Neutrophil (primary cell): ENCODE data around the gene GTF3C1.

Experiments
- H3K27ac ChIP-seq: fragments of 200-600 bp; sonication (generic); 2 replicates; pipeline ENCODE4 v1.5.1; 2016; ENCODE audit warnings: mild to moderate bottlenecking, moderate library complexity
- H3K27me3 ChIP-seq: fragments of 200-600 bp; sonication (generic); 2 replicates; pipeline ENCODE4 v1.6.0; 2016; ENCODE audit warnings: mild to moderate bottlenecking
- H3K36me3 ChIP-seq: fragments of 200-600 bp; sonication (generic); 2 replicates; pipeline ENCODE4 v1.5.1; 2017
- H3K4me1 ChIP-seq, 2 experiments: fragments of 200-600 bp in 1 of 2; sonication (generic) in 1 of 2; 1 replicate in 1 of 2; 2 replicates in 1 of 2; pipeline versions ENCODE4 v1.5.1 to v1.6.1; 2013 to 2016; ENCODE audit warnings: low read depth in 1 of 2, low read length in 1 of 2, mild to moderate bottlenecking in 1 of 2, moderate library complexity in 1 of 2; ENCODE audit not compliant: control insufficient read depth in 1 of 2, insufficient read depth in 1 of 2
- H3K4me3 ChIP-seq, 2 experiments: fragments of 200-600 bp in 1 of 2; sonication (generic) in 1 of 2; 1 replicate in 1 of 2; 2 replicates in 1 of 2; pipeline ENCODE4 v1.5.1; 2013 to 2016; ENCODE audit warnings: low read depth in 1 of 2, low read length in 1 of 2, mild to moderate bottlenecking in 1 of 2, moderate library complexity in 1 of 2
- H3K9me3 ChIP-seq: fragments of 200-600 bp; sonication (generic); 2 replicates; pipeline ENCODE4 v1.5.1; 2016
- CTCF ChIP-seq: fragments of 200-600 bp; sonication (generic); IDR thresholded peaks from 2 replicates; pipeline ENCODE4 v1.5.1; 2016; ENCODE audit warnings: antibody characterized with exemption

Gene GTF3C1

GRCh38 chr16:27547851-27548250 is 1.9 kb downstream of the GTF3C1 start:
- TF ChIP-seq CTCF = no peak
- peaks cover 30% of the 10 kb centered on the region for H3K36me3 ChIP-seq
- peaks cover 20 to 21% of the 10 kb centered on the region in 2 experiments for H3K4me1 ChIP-seq
- no peaks in the 10 kb centered on the region for H3K27me3 ChIP-seq
- no peak overlapping the region for H3K4me3 ChIP-seq
- no peak overlapping the region for H3K27ac ChIP-seq
- H3K9me3 ChIP-seq = no peaks in the 10 kb centered on the region

- peaks cover 37% of the 10 kb centered on the region for H3K36me3 ChIP-seq
- H3K4me1 ChIP-seq = peaks cover 20 to 21% of the 10 kb centered on the region in 2 experiments
- no peak overlapping the region for H3K4me3 ChIP-seq
- H3K27me3 ChIP-seq = no peaks in the 10 kb centered on the region
- no peak for TF ChIP-seq CTCF
- H3K9me3 ChIP-seq = no peaks in the 10 kb centered on the region
- H3K27ac ChIP-seq = no peak overlapping the region
Observed at GRCh38 chr16:27547134-27547533, 2.6 kb downstream of the GTF3C1 start.

GRCh38 chr16:27544671-27545070 is 5.0 kb downstream of the GTF3C1 start:
- peaks cover 11% of the 10 kb centered on the region in 2 experiments for H3K4me1 ChIP-seq
- no peak overlapping the region for H3K4me3 ChIP-seq
- peaks cover 62% of the 10 kb centered on the region for H3K36me3 ChIP-seq

GRCh38 chr16:27543801-27544200 is 5.9 kb downstream of the GTF3C1 start:
- Histone ChIP-seq H3K27ac (no peak overlapping the region), H3K36me3 (peaks cover 70% of the 10 kb centered on the region), H3K27me3 (no peaks in the 10 kb centered on the region), H3K9me3 (no peaks in the 10 kb centered on the region), H3K4me1 (peaks cover 4 to 5% of the 10 kb centered on the region in 2 experiments), H3K4me3 (no peak overlapping the region)
- no peak for TF ChIP-seq CTCF

More at GRCh38 chr16:27544671-27545070, 5.0 kb downstream of the GTF3C1 start:
- no peak for TF ChIP-seq CTCF
- Histone ChIP-seq H3K27me3 (no peaks in the 10 kb centered on the region), H3K9me3 (no peaks in the 10 kb centered on the region), H3K27ac (no peak overlapping the region)

- Histone ChIP-seq H3K9me3 (no peaks in the 10 kb centered on the region), H3K4me1 (no peaks in the 10 kb centered on the region), H3K27ac (no peak overlapping the region), H3K36me3 (peaks cover 96% of the 10 kb centered on the region), H3K27me3 (no peaks in the 10 kb centered on the region), H3K4me3 (no peak overlapping the region)
- TF ChIP-seq CTCF = no peak
Observed at GRCh38 chr16:27539636-27540035, 10.1 kb downstream of the GTF3C1 start.

GRCh38 chr16:27539120-27539519 is 10.6 kb downstream of the GTF3C1 start:
- Histone ChIP-seq H3K9me3 (no peaks in the 10 kb centered on the region), H3K4me3 (no peak overlapping the region), H3K27me3 (no peaks in the 10 kb centered on the region), H3K27ac (no peak overlapping the region), H3K36me3 (peaks cover 96% of the 10 kb centered on the region), H3K4me1 (no peaks in the 10 kb centered on the region)
- TF ChIP-seq CTCF = no peak
